Kidney capillary endothelial cell (primary cell): ENCODE measurements around the gene BTN2A1.
"Not testable (repeated sequence)": the region's sequence is repeated elsewhere in the genome, so short reads cannot be mapped to it uniquely, and the experiment has no call there.

Experiments
- DNase-seq: peaks from one replicate; pipeline ENCODE4 v3.0.0-alpha.2; 2018; ENCODE audit warnings: low spot score

Gene BTN2A1

DNA sequence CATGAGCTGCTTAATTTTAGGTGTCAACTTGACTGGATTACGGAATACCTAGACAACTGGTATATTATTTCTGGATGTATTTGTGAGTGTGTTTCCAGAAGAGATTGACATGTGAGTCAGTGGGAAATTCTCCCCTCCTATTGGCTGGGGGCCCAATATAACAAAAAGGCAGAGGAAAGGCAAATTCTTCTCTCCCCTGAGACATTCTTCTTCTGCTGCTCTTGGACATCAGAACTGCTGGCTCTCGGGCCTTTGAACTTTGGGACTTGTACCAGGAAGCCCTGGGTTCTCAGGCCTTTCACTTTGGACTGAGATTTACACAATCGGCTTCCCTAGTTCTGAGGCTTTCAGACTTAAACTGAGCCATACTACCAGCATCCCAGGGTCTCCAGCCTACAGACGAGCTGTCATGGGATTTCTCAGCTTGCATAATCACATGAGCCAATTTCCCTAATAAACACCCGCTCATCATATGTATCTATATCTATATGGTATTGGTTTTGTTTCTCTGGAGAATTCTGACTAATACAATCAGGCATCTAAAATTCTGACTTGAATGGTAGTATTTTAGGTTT lies 25.0 kb upstream of the BTN2A1 start:
- DNase-seq: no peak

DNA sequence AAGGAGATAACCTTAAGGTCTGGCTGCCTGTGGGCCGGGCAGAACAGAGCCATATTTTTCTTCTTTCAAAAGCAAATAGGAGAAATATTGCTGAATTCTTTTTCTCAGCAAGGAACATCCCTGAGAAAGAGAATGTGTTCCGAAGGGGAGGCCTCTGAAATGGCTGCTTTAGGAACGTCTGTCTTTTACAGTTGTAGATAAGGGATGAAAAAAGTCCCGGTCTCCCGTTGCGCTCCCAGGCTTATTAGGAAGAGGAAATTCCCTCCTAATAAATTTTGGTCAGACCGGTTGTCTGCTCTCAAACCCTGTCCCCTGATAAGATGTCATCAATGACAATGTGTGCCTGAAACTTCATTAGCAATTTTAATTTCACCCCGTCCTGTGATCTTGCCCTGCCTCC lies 24.1 kb upstream of the BTN2A1 start:
- not testable (repeated sequence) for DNase-seq

GRCh38 chr6:26436018-26436417 lies 21.7 kb upstream of the BTN2A1 start:
- no peak for DNase-seq

DNA sequence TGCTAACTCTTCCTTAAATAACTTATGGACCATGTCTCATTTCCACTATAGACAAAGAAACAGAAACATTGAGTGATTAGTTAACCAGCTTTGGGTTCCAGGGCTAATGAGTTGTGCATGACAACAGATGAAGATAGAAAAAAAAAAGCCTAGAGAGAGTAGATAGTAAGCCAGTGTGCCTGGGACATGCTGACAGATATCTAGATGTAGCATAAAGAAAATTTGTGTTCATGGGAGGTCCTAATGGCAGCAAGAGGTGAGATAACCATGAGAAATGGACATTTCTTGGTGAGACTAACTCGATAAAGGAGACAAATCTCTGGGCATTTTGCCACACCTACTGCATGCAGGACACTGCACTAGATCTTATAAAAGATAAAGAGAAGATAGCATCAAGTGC lies 20.2 kb upstream of the BTN2A1 start:
- DNase-seq: no peak

- no peak for DNase-seq
Measured at GRCh38 chr6:26438000-26438399, 19.8 kb upstream of the BTN2A1 start.

DNA sequence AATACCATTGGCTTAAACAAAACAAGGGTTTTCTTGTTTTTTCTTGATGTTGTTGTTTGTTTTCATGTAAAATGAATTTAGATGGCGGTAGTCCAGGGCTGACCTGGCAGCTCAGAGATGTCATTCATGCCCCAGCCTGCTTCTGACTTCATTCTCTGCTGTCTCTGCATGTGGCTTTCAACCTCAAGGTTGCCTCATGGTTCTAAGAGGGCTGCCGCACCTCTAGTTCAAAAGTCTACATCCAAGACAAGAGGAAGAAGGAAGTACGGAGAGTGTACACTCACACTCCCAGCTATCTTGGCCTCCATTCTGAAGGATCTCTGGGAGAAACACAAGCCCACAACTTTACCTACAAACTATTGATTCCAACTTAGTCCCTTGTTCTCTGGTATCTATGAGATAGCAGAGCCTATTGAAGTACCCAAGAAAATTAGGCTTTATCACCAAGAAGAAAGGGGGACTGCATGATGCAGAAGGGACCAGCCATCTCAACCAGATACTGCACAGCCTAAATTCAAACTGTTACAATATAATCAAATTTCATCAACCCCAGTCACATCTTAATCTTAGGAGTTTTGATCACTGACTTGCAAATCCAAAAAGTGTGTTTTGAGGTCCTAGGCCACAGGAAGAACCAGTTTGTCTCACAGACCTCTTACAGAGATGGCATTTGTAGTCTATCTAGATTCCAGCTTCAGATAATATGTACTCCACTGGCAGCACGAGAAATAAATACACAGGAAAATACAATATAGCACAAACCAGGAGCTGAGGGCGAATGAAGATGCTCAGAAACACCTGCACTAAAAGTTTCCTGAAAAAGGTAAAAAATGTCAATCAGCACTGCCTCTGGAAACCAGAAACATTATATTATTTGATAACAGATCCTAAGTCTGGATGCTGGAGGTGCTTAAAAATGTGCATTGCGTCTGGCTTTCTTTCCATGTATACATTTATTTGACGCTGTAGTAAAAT lies 18.3 kb upstream of the BTN2A1 start:
- no peak for DNase-seq

DNA sequence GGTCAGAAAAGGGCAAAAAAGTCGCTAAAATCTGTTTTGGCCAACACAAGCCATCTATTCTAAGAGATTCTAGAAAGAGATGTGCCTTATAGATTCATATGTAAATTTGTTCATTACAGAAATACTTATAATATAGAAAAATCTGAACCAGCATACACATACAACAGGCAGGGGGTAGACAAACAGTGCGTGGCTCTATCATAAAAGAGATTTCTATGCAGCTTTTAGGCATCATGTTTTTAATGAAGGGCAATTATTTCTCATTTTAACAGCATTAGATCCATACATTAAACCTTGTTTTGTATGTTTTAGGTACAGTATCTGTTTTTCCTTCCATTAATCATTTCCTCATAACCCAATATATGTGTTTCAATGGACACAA lies 16.8 kb upstream of the BTN2A1 start:
- DNase-seq: no peak

DNA sequence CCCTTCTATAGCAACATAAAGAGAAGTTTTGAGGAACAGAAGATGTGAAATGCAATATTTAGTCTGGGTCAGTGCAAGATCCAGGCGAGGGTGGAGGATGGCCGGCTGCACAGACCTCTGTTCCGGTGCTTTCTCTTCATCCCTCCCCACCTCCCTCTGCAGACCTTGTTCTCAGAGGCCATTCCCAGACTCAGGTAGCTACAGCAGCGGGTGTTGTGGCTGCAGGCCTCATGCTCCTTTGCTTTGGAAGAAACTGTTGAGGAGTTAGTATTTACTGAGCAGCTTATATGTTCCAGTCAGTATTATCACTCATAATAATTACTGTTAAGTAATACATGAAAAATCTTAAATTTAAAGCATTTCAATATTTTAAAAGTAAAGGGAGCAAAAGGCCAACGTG lies 15.8 kb upstream of the BTN2A1 start:
- no peak for DNase-seq

- DNase-seq: no peak
Measured at GRCh38 chr6:26445934-26446667, 11.7 kb upstream of the BTN2A1 start.

DNA sequence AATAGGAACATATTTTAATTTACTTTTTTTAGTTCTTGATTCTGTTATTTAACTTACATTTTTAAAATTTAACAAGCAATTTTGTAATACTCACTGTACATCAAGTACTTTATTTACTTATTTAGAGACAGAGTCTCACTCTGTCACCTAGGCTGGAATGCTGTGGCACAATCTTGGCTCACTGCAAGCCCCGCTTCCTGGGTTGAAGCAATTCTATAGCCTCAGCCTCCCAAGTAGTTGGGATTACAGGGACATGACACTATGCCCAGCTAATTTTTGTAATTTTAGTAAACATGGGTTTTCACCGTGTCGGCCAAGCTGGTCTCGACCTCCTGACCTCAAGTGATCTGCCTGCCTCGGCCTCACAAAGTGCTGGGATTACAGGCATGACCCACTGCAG lies 10.5 kb upstream of the BTN2A1 start:
- DNase-seq: no peak

DNA sequence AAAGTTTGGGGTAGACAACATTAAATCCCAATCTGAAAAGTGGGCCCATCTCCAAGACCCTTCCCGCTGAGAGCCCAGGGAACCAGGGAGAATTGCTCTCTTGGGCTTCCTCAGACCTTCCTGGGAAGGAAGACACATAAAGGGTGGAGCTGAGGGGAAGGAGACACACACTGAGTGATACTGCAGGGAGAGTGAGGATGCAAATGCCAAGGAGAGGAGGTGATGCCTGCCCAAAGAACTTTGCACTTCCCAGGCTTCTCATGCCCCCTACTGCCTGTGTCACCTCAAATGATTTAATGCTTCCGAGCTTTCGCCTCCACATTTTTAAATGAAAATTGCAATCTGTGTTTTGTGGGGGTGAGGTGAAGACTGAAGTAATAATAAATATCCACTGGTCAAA lies 7.5 kb upstream of the BTN2A1 start:
- DNase-seq: no peak

- DNase-seq: no peak
Measured at GRCh38 chr6:26452631-26453235, 5.0 kb upstream of the BTN2A1 start.

- DNase-seq: no peak
Measured at GRCh38 chr6:26454631-26455030, 3.1 kb upstream of the BTN2A1 start.

DNA sequence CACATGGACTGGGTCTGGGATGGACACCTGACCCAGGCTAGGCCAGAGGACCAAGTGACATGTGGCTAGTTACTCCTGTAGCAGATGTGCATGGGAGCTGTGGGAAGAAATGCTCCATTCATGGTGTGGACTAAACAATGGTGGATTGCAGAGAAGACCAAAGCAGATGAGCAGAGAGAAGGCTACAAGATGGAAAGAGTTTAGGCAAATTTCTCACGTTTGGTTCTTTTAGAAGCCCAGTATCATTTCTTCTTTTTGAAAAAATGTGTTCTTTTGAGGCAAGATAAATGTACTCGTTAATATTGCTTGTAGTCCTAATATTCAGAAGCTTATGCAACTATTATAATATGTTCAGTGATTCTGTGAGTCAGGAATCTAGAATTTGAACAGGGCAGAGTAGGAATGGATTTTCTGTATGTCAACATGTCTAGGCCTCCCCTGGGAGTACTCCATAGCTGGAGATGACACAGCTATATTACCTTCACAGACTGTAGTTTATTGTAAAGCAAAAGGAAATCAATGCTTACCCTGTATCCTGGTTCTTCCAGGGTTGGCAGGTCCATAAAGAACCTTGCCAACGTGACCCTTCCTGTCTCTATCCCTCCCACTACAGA lies 2.3 kb upstream of the BTN2A1 start:
- DNase-seq: no peak

- DNase-seq: no peak
Measured at GRCh38 chr6:26457264-26457805, 420 bp upstream of the BTN2A1 start.

DNA sequence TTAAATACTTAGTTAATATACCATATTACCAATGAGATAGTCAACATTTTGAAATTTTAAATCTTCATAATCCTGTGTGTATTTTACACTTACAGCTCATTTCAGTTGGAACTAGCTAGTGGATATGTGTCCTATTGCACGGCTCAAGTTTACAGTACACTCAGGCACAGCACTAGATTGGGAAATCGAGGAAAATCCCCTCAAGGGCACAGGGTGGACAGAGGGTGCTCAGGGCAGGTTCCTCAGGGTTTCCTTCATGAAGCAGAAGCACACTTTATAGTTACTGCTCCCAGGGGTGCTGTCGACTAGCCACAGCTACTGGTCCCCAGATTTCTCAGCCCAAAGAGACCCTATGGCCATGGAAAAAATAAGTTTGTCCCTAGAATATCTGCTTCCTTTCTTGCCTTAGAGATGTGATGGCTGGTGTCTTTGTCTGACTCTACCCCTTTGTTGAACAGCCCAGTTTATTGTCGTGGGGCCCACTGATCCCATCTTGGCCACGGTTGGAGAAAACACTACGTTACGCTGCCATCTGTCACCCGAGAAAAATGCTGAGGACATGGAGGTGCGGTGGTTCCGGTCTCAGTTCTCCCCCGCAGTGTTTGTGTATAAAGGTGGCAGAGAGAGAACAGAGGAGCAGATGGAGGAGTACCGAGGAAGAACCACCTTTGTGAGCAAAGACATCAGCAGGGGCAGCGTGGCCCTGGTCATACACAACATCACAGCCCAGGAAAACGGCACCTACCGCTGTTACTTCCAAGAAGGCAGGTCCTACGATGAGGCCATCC lies 1.5 kb downstream of the BTN2A1 start:
- DNase-seq: no peak

GRCh38 chr6:26461353-26461752 lies 3.6 kb downstream of the BTN2A1 start:
- not testable (repeated sequence) for DNase-seq

GRCh38 chr6:26464014-26464413 lies 6.3 kb downstream of the BTN2A1 start:
- DNase-seq: no peak

- no peak for DNase-seq
Measured at GRCh38 chr6:26464416-26465131, 6.8 kb downstream of the BTN2A1 start.

GRCh38 chr6:26465776-26466175 lies 8.0 kb downstream of the BTN2A1 start:
- DNase-seq: no peak
